GM21381 (cell line): ENCODE data around the gene ORMDL3.
"Not testable (repeated sequence)": the region's sequence is repeated elsewhere in the genome, so short reads cannot be mapped to it uniquely, and the experiment has no call there.

Experiments
- ATAC-seq: cut with Tn5 transposase; IDR thresholded peaks from one replicate; pipeline ENCODE4 v1.9.1; 2021; ENCODE audit warnings: mild to moderate bottlenecking, moderate library complexity; ENCODE audit not compliant: unreplicated experiment

ORMDL3 gene

DNA sequence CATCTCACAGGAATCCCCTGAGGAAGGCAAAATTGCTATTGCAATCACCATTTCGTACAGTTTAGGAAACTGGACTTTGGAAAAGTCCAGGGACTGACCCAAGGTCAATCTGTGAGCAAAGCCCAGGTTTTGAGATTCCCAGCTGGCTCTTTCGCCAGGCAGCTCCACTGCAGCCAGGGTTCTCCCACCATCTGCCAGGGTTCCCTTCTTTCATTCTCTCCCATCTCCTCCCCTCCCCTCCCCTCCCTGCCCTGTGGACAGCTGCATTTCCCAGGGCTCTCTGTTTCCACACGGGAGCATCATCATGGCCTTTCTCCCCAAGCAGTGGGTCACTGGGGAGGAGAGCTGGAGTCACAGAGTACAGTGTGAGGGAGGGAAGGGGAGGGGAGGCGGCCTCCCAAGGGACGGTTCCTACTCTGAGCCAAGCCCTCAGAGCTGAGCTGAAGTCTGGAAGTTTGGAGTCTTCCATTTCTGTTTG lies 23.5 kb upstream of the ORMDL3 start:
- no peak for ATAC-seq

DNA sequence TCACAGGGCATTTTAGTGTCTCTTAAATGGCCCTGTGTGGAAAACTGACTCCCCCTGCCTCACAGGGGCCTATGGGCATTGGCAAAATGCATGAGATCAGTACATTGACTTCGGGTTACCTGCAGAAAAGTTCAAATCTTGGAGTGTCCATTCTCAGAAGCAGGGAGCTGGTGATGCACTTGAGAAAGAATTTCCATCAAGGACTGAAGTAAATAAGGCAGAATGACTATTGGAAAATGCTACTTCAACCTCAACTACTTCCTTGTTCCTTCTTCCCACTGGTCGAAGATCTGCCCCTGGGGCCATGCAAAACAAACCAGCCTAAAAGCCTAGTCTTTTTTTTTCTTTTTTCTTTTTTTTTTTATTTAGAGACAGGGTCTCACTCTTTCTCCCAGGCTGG lies 21.6 kb upstream of the ORMDL3 start:
- ATAC-seq = no peak

DNA sequence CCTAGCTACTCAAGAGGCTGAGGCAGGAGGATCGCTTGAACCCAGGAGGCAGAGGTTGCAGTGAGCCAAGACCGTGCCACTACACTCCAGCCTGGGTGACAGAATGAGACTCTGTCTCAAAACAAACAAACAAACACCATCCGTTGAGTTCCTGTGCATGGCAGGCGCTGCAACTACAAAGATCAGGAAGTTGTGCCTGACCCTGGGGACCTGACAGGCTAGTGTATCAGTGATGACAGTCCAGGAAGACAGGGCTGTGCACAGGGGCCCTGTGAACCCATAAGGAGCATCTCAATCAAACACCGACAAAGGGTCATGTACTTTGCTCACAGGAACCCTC lies 21.1 kb upstream of the ORMDL3 start:
- not testable (repeated sequence) for ATAC-seq

DNA sequence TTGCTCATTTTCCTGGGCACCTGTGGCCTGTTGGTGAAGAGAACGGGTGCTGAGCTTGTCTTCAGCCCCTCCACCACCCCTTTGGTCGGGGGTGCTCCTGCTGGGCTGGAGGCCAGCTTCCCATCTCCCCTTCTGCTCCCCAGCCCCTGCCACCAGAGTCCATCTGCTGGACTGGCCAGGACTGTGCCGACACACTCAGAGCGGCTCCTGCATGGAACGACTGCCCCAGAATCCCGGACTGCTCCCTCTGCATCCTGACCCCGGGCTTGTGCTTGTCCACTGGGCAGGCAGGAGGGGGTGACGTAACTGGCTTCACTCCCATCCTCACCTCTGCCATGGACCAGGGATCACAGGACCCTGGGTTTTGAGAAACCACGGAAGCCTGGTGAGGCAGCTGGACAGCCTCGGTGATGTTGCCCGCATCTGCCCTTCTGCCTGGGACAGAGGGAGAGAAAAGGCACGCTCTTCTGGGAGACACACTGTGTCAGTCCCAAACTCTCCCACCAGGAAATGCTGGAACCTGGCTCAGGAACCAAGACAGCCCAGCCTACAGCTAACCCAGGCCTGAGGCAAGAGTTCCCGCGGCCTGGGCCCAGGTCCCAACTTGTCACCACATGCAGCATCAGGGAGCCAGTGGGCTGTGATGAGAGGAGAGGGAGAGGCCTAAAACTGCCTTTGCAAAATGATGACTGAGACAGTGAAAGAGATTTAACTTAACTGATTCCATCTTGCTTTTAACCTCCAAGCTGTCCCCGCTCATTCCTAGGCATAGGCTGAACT lies 19.3 kb upstream of the ORMDL3 start:
- no peak for ATAC-seq

DNA sequence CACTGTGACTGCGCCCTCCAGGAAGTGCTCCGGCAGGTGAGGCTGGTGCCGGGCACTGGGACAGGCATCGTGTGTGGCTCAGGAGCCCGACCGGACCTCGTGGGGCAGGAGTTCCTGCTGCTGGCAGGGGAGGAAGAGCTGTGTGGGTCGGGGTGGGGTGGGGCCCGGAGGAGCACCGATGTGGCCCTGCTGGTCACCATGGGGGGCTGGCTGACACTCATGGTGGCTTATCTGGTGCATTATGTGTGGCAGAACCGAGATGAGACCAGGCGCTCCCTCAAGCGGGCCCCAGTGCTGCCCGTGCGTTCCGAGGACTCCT lies 17.0 kb upstream of the ORMDL3 start:
- ATAC-seq = no peak

DNA sequence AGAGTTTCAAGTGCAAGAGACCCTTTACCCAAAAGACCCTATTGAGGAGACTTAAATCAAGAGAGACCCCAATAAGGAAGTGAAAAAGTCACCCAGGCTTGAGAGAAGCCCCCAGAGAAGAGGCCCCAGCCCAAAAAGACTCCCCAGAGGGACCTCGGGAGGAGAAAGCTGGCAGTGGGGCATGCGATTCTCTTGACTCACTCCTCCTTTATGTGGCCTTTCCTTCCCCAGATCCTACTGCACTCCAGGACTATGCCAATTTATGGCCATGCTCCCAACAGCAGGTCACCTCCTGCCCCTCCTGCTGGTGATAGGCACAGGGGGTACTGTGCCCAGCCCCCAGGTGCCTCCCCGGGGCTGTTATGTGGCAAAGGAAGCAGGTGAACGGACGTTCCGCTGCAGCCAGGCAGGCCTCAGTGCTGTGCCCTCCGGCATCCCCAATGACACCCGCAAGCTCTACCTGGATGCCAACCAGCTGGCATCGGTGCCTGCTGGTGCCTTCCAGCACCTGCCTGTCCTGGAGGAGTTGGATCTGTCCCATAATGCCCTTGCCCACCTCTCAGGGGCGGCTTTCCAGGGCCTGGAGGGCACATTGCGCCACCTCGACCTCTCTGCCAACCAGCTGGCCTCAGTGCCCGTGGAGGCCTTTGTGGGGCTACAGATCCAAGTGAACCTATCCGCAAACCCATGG lies 16.4 kb upstream of the ORMDL3 start:
- no peak for ATAC-seq

DNA sequence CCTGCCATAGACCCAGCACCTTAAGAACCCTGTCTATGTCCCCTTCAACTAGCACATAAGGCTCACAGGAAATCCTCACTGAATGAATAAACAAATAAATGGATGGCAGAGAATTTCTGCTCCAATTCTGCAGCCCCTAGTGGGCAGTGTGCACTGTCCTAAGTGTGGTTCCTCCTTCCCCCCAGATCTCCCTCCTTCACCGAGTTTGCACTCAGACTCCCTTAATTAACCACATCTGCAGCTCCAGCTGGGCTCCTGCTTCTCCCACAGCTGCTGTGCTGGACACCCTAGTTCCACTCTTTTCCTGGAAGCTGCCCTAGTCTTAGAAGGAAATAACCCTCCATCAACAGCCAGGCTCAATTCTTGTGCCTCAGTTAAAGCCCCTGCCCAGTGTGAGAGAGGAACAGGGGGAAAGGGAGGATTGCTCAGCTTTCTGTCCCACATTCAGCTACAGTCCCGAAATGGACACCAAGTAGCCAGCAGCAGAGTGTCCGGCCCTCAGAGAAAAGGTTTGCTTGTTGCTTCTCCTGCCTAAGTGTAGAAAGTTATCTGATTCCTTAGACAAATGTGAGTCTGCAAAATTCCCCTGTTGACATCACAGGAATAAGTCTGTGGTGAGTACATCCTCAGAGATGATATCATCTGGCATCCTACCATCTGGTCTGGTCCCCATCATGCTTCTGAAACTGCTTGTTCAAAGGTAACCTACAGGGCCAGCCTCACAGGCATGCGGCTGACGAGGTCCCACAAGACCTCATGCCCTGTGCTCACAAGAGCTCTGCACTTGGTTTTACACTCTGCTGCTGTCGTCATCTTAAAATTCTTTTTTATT lies 12.4 kb upstream of the ORMDL3 start:
- peak; percentile 60 for ATAC-seq

DNA sequence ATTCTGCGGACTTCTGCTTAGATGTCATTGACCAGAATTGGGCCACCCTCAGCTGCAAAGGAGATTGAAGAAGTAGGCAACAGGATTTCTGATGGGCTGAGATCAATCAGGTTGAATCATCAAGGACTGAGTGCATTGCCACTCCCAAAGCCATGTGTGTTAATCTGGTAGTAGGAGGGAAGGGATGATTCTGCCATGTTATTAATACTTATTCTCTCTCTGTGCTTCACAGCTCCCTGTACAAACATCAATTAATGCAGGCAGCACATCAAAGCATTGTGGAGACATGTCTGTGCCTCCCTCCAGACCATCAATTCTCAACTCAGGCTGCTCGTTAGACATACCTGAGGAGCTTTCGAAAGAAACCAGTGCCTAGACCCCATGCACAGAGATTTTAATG lies 11.7 kb upstream of the ORMDL3 start:
- ATAC-seq = no peak

DNA sequence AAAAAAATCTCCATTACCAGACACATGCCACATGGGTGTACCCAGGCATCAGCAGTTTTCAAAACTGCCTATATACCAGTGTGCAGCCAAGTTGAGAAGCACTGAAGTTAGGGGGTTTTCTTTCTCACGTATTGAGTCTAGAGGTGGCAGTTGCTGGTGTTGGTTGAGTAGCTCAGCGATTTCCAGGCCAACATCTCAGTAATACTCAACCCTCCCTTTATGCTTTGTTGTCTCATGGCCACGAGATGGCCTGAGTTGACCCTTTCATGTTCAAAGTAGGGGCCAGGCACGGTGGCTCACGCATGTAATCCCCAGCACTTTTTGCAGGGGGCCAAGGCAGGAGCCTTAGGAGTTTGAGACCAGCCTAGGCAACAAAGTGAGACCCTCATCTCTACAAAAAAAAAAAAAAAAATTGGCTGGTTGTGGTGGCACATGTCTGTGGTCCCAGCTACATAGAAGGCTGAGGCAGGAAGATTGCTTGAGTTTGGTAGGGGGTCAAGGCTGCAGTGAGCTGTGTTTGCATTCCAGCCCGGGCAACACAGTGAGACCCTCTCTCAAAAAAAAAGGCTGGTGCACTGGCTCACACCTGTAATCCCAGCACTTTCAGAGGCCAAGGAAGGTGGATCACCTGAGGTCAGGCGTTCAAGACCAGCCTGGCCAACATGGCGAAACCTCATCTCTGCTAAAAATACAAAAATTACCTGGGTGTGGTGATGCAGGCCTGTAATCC lies 10.9 kb upstream of the ORMDL3 start:
- no peak for ATAC-seq

DNA sequence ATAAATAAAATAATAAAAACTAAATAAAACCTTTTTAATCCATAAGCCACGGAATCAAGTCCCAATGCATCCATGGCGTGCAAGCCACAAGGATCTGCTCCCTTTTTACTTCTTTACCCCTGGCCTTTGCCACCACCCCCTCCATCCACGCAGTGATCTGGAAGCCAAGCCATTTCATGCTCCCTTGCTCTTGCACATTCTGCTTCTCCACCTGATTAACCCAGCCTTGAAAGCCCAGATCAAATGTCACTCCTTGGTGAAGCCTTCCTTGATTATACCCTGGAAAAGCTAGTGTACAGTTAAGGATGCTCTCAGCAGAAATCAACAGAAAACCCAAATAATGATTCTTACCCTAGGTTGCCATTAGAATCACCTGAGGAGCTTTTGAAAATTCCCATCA lies 10.0 kb upstream of the ORMDL3 start:
- no peak for ATAC-seq

DNA sequence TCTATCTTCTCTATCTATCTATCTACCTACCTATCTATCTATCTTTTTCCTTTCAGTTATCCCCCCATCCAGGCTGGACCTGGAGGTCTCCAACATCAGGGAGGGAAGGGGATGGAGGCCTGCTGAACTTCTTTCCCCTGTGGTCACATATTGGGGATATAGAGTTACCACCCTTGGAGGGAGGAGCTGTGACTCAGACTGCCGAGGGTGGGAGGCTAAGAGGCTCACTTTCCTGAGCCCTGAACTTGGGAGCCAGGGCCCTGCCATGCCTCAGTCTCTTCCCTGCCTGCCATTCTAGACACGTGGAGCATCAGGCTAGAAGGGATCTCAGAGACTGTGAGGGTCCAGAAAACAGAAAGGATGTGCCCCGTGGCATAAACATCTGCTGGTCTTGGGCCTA lies 8.5 kb upstream of the ORMDL3 start:
- no peak for ATAC-seq

DNA sequence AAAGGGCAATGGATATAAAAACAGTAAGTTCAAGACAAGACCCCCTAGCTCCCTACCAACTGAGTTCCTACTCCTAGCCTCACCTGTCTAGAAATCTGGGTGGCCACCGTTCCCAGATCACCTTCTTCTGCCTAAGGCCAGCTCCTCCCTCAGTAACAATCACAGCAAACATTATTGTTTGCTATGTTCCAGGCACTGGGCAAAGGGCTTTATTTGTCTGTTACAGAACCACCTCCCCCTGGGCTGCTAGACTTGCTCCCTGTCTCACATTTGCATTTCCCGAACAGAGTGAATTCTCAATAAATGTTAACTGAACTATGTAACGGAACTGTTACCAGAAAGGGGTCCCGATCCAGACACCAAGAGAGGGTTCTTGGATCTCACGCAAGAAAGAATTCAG lies 6.9 kb upstream of the ORMDL3 start:
- ATAC-seq = no peak

DNA sequence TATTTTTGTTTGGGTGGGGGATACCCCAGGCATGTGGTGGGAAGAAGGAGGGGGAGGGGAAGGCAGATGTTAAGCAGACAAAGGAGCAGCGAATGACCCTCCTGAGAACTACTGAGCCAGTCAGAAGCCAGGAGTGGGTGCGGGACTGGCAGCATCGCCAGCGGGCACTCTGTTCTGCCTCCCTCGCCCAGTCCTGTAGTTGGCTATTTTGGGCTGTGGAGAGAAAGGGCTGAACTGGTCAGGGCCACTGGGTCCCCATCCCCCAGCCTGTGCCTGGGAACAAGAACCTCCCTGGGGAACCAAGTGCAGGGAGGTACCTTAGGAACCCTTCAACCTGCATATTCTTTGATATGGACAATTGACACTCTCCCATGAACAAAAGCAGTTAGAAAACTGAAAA lies 6.5 kb upstream of the ORMDL3 start:
- ATAC-seq = no peak

DNA sequence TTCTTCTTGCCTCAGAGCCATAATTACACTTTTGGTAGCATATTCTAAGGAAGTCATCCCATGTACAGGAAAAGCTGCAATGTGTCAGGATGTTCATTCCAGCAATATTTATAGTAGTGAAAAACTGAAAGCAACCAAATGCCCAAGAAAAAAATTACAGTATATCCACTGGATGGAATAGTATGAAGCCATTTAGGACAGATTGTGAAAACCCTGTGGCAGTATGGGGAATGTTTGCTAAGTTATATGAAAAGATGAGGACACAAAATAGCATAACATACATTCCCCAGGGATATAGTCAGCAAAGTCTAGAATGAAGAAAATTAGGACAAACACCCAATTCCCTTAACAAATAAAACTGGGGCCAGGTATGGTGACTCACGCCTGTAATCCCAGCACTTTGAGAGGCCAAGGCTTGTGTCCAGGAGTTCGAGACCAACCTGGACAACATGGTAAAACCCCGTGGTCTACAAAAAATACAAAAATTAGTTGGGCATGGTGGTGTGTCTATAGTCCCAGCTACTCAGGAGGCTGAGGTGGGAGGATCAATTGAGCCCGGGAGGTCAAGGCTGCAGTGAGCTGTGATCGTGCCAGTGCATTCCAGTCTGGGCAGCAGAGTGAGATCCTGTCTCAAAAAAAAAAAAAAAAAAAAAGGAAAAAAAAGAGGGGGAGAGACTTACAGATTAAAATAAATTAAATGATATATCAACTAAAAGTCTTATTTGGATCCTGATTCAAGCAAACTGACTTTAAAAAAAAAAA lies 2.4 kb upstream of the ORMDL3 start:
- no peak for ATAC-seq

DNA sequence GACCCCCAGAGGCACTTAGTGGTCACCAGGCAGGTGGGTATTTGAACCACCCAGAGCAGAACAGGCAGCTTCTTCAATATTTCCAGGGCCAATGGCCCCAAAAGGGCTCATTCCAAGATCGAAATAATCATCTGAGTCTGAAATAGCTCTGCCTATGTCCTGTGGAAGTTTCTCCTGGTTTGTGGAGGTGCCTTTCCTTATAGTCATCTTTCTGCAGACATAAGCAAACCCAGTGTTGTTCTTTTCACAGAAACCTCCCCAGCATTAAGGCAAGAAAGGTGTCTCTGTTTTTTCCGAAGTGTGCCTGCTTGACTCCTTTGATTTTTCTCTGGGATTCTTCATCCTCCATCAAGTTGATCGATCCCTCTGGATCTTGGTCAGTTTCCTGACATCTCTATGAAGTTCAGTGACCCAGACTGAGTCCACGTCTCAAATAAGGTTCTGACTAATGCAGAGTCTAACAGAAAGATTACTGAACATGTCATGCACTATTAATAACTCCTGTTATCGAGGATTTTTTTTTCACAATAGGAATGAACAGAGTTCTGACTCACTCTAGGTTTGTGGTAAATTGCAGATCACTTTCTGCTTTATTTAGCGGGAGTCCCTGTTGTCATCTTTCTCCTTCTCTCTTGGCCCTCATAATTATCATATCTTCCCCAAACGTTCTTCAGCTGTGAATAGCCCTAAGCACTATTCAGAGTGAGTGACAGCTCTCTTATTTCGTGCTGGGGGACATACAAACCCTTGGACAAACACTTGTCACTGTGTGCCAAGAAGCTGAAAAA lies 1.7 kb upstream of the ORMDL3 start:
- ATAC-seq = no peak

DNA sequence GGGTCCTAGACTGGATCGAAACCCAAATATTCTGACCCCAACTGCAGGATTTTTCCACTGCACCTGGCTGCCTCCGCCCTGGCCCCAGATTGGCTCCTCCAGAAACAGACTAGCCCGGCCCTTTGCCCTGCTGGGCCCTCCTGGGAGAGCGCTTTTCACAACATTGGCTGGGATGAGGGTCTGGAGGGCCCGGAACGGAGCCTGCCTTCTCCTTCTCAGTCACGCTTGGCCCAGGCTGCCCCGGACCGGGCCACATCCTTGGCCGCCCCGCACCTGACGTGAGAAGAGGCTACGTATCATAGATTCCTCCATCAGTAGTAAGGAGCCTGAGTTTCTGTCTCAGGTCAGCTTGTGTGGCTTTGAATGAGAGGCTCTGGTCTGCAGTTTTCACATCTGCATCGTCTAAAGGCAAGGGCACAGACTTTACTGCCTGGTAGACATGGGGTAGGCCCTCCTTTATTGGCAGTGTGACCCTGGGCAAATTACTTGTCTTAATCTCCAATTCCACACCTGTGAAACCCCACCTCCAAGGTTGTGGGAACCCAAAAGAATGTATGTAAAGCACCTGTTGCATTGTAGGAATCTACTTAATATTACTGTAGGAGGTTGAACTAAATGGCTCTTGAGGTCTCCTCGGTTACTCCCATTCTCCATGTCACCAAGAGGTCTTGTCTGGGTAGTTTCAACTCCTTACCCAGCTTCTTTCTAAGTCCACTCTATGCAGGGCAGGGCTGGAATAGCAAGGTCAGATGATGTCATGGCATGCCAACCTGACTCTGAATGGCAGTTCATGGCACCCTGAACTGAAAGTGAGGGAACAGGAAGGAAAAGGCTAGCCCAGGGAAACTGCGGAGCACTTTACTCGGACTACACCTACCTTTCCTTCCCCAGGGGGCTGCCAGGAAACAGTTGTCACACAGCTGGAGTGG lies 792 bp upstream of the ORMDL3 start:
- ATAC-seq = peak; percentile 2

DNA sequence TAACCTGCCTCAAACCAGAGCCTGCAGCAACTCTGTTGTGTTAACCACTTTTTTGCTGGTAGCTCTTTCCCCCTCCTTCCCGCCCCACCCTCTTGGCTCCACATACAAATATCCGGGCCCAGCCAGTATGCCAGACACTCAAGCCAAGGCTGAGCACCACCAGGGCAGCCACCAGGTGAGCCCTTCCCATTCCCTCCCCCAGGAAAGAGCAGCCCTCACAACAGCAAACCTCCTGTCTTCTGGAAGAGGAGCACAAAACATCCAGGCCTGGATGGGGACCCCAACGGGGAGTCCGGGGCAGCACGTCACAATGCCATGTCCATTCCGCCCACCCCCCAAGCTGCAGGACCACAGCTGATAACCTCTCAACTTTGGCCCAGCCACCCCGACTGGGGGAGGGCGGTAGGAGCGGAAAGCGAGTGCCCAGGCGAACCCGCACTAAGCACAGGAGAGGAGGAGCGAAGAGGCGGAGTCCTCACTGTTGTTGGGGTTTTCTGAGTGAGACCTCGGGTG lies 757 bp downstream of the ORMDL3 start:
- peak; percentile 26 for ATAC-seq

DNA sequence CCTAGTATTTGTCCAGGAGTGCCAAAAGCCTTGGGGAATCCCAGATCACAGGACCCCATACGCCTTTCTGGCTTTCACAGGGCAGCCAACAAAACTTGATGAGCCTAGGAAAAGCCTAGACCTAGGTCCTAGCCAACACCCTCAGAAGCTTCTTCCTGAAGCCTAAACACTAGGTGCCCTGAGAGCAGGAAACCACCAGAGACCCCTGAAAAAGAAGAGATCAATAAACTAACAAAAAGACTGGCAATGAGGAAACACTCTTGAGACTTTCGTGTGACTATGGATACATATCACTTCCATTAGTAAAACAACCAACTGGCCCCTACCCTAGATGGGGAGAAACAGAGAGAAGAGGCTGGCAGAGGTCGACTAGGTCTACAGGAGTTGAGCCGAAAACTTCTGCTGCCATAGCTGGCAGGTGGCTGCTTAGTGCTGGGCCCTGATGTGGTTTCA lies 1.2 kb downstream of the ORMDL3 start:
- no peak for ATAC-seq
